SK-N-SH (cell line): ENCODE results near the gene HHIPL1. TPM values are rescaled to one million over a fixed set of nuclear protein-coding genes. Genes with fewer than 3 reads are reported as not detected.

Experiments
- CTCF ChIA-PET: fragments of 300-600, 350-600 bp; formaldehyde crosslinking; extraction: SDS; loops from one replicate; lab custom pipeline; 2021; lab: Yijun Ruan, JAX
- POLR2A ChIA-PET: fragments of 350-600 bp; sonication (Branson Sonifier 250); formaldehyde crosslinking; extraction: SDS; loops from one replicate; lab custom pipeline; 2020; ENCODE audit warnings: antibody characterized with exemption, inconsistent platforms; lab: Yijun Ruan, JAX
- DNase-seq: peaks from one replicate; pipeline ENCODE4 v3.0.0; 2012
- H2AFZ ChIP-seq: fragments of 200-600 bp; sonication (generic); 2 replicates; pipeline ENCODE4 v1.8.1; 2016; ENCODE audit warnings: antibody characterized with exemption, mild to moderate bottlenecking, low read depth
- H3F3A ChIP-seq: fragments of 200-600 bp; sonication (generic); replicated peaks from 2 replicates; pipeline ENCODE3; 2016; ENCODE audit warnings: antibody characterized with exemption, mild to moderate bottlenecking; ENCODE audit not compliant: insufficient read depth
- H3K27ac ChIP-seq, 2 experiments: fragments of 200-500 bp in 1 of 2; fragments of 200-600 bp in 1 of 2; sonication (Bioruptor generic) in 1 of 2; sonication (generic), shearing (Covaris generic) in 1 of 2; 2 replicates each; pipeline versions ENCODE4 v1.5.1 to v1.6.1; 2014 to 2016; ENCODE audit warnings: low read depth in 2 of 2, inconsistent platforms in 1 of 2, low read length in 1 of 2, mild to moderate bottlenecking in 1 of 2, mixed read lengths in 1 of 2
- H3K27me3 ChIP-seq: fragments of 200-600 bp; sonication (generic), shearing (Covaris generic); 2 replicates; pipeline ENCODE4 v1.6.1; 2016; ENCODE audit warnings: mixed run types; ENCODE audit not compliant: insufficient read depth
- H3K36me3 ChIP-seq, 2 experiments: fragments of 200-500 bp in 1 of 2; fragments of 200-600 bp in 1 of 2; sonication (Bioruptor generic) in 1 of 2; sonication (generic) in 1 of 2; replicated peaks in 1 of 2; 2 replicates each; pipeline versions ENCODE3 to v1.5.1; 2014 to 2016; ENCODE audit warnings: low read length in 1 of 2, mild to moderate bottlenecking in 1 of 2; ENCODE audit not compliant: insufficient read depth in 2 of 2, control insufficient read depth in 1 of 2
- H3K4me1 ChIP-seq, 2 experiments: fragments of 200-500 bp in 1 of 2; fragments of 200-600 bp in 1 of 2; sonication (Bioruptor generic) in 1 of 2; sonication (generic), shearing (Covaris generic) in 1 of 2; 2 replicates each; pipeline versions ENCODE4 v1.5.1 to v1.6.1; 2014 to 2016; ENCODE audit warnings: low read depth in 1 of 2, low read length in 1 of 2, mixed run types in 1 of 2; ENCODE audit not compliant: insufficient read depth in 2 of 2, control insufficient read depth in 1 of 2
- H3K4me2 ChIP-seq: fragments of 200-600 bp; sonication (generic), shearing (Covaris generic); 2 replicates; pipeline ENCODE4 v1.6.1; 2017; ENCODE audit warnings: mixed run types
- H3K4me3 ChIP-seq, 2 experiments: fragments of 200-500 bp in 1 of 2; fragments of 200-600 bp in 1 of 2; sonication (Bioruptor generic) in 1 of 2; sonication (generic), shearing (Covaris generic) in 1 of 2; 2 replicates each; pipeline versions ENCODE4 v1.5.1 to v1.8.1; 2014 to 2016; ENCODE audit warnings: low read depth in 2 of 2, inconsistent platforms in 1 of 2, low read length in 1 of 2, mild to moderate bottlenecking in 1 of 2, mixed read lengths in 1 of 2, moderate library complexity in 1 of 2
- H3K79me2 ChIP-seq: fragments of 200-600 bp; sonication (generic); 2 replicates; pipeline ENCODE4 v1.8.1; 2017; ENCODE audit warnings: mild to moderate bottlenecking; ENCODE audit not compliant: insufficient read depth
- H3K9ac ChIP-seq: fragments of 200-600 bp; sonication (generic); 2 replicates; pipeline ENCODE4 v1.6.1; 2017; ENCODE audit warnings: mixed run types
- H3K9me2 ChIP-seq: fragments of 200-600 bp; sonication (generic); 2 replicates; pipeline ENCODE4 v1.6.1; 2017; ENCODE audit warnings: mixed run types
- H3K9me3 ChIP-seq: fragments of 200-600 bp; sonication (generic); 2 replicates; pipeline ENCODE4 v1.6.1; 2017; ENCODE audit warnings: mixed run types, mild to moderate bottlenecking, moderate library complexity
- H4K20me1 ChIP-seq: fragments of 200-600 bp; sonication (generic); 2 replicates; pipeline ENCODE4 v1.6.1; 2017; ENCODE audit warnings: mild to moderate bottlenecking, mixed run types; ENCODE audit not compliant: insufficient read depth
- ELF1 ChIP-seq: IDR thresholded peaks from 2 replicates; pipeline ENCODE4 v1.4.0; 2012
- EP300 ChIP-seq, 2 experiments: IDR thresholded peaks; 2 replicates each; pipeline versions ENCODE4 v1.4.0 to v1.6.1; 2012; ENCODE audit warnings: borderline replicate concordance in 1 of 2, low read depth in 1 of 2, low read length in 1 of 2
- EZH2phosphoT487 ChIP-seq: fragments of 200-600 bp; sonication (generic); IDR thresholded peaks from 2 replicates; pipeline ENCODE4 v1.6.1; 2017; ENCODE audit warnings: low read depth, mixed run types, mild to moderate bottlenecking, antibody characterized with exemption, moderate library complexity, borderline replicate concordance
- GATA2 ChIP-seq: sonication (generic); formaldehyde crosslinking; IDR thresholded peaks from 2 replicates; pipeline ENCODE4 v1.5.0; 2020; ENCODE audit warnings: mild to moderate bottlenecking, missing genetic modification reagents
- JUND ChIP-seq: IDR thresholded peaks from 2 replicates; pipeline ENCODE4 v1.4.0; 2012
- NRF1 ChIP-seq: IDR thresholded peaks from 2 replicates; pipeline ENCODE4 v1.6.1; 2012; ENCODE audit warnings: low read depth, mild to moderate bottlenecking, low read length
- POLR2AphosphoS5 ChIP-seq: IDR thresholded peaks from 2 replicates; pipeline ENCODE4 v1.6.1; 2012; ENCODE audit warnings: low read depth, low read length
- RAD21 ChIP-seq: IDR thresholded peaks from 2 replicates; pipeline ENCODE4 v1.6.1; 2012; ENCODE audit warnings: mild to moderate bottlenecking, low read length
- RCOR1 ChIP-seq: fragments of 150-350 bp; IDR thresholded peaks from 2 replicates; pipeline ENCODE4 v1.6.1; 2017; ENCODE audit warnings: antibody characterized with exemption, low read length
- REST ChIP-seq: IDR thresholded peaks from 2 replicates; pipeline ENCODE4 v1.6.1; 2012; ENCODE audit warnings: mild to moderate bottlenecking, low read depth, low read length, moderate library complexity
- RXRA ChIP-seq: IDR thresholded peaks from 2 replicates; pipeline ENCODE4 v1.4.0; 2012; ENCODE audit warnings: low read depth, mild to moderate bottlenecking, borderline replicate concordance
- SMC3 ChIP-seq: IDR thresholded peaks from 2 replicates; pipeline ENCODE4 v1.6.1; 2012; ENCODE audit warnings: low read depth, low read length, improper control_type of control experiment
- TAF1 ChIP-seq: IDR thresholded peaks from 2 replicates; pipeline ENCODE4 v1.6.1; 2012; ENCODE audit warnings: low read depth, mild to moderate bottlenecking, low read length, moderate library complexity, borderline replicate concordance
- TEAD4 ChIP-seq: IDR thresholded peaks from 2 replicates; pipeline ENCODE4 v1.4.0; 2012; ENCODE audit warnings: mild to moderate bottlenecking, borderline replicate concordance; ENCODE audit not compliant: insufficient read depth
- USF1 ChIP-seq: IDR thresholded peaks from 2 replicates; pipeline ENCODE4 v1.4.0; 2012; ENCODE audit warnings: low read depth, borderline replicate concordance
- USF2 ChIP-seq: fragments of 150-350 bp; IDR thresholded peaks from 2 replicates; pipeline ENCODE4 v1.6.1; 2017; ENCODE audit warnings: antibody characterized with exemption, low read length, low read depth, borderline replicate concordance
- ZBTB33 ChIP-seq: IDR thresholded peaks from 2 replicates; pipeline ENCODE4 v1.4.0; 2012; ENCODE audit warnings: low read depth, borderline replicate concordance
- WGBS: methylation state at CpG from one replicate; pipeline ENCODE4 v1.1.6; 2017; ENCODE audit warnings: low lambda C conversion rate; 5-methylcytosine and 5-hydroxymethylcytosine counted together
- polyA plus RNA-seq, 3 experiments: library from polyadenylated mRNA; depleted of rRNA; stranded (reverse); fragments of >200 nt; gene quantifications; 2 replicates each; pipeline ENCODE4 v1.2.3, GENCODE V29; 2012

The HHIPL1 gene
- polyA plus RNA-seq, 1 of the 3 experiments (the other 2 are of a cell fraction): 0.02 TPM

- H3K4me1 ChIP-seq: no peaks in the 10 kb centered on the region
- no peak overlapping the region for H3K27ac ChIP-seq
- WGBS: 69% methylated on average over 10 of the region's 10 CpGs
- no peak for DNase-seq
- no peak overlapping the region for H2AFZ ChIP-seq
- H3K79me2 ChIP-seq: no peaks in the 10 kb centered on the region
- CTCF ChIA-PET: interaction anchor here (0.7 to 2.5 kb wide), 5 partner anchors 9 to 77 kb away, joined by 3 to 12 read pairs (median 3); partner anchors contain the start of gene EML1
- H3K9me2 ChIP-seq: no peaks in the 10 kb centered on the region
- H3K4me2 ChIP-seq: no peak overlapping the region
- no peaks in the 10 kb centered on the region for H3K9me3 ChIP-seq
- H3K4me3 ChIP-seq: no peak overlapping the region
- H3K27me3 ChIP-seq: no peaks in the 10 kb centered on the region
- H4K20me1 ChIP-seq: no peaks in the 10 kb centered on the region
- no peaks in the 10 kb centered on the region for H3K36me3 ChIP-seq
- TF ChIP-seq USF2 (no peak), RCOR1 (no peak), ELF1 (no peak)
- no peak overlapping the region for H3K9ac ChIP-seq
- no peaks in the 10 kb centered on the region for H3F3A ChIP-seq
- POLR2A ChIA-PET: no interaction called here
These were observed 71.3 kb downstream of the HHIPL1 start for GRCh38 chr14:99716091-99716849.

- H3K9me2 ChIP-seq: no peaks in the 10 kb centered on the region
- H3K9me3 ChIP-seq: no peaks in the 10 kb centered on the region
- ChIA-PET CTCF (interaction anchor here (1.1 to 2.5 kb wide), 4 partner anchors 8 to 34 kb away, joined by 3 to 13 read pairs (median 4); no protein-coding TSS in a partner anchor), POLR2A (no interaction called here)
- no peak overlapping the region for H2AFZ ChIP-seq
- H3K27me3 ChIP-seq: no peaks in the 10 kb centered on the region
- no peak for DNase-seq
- no peak overlapping the region for H3K9ac ChIP-seq
- no peaks in the 10 kb centered on the region for H3F3A ChIP-seq
- H3K4me3 ChIP-seq: no peak overlapping the region
- no peak overlapping the region for H3K27ac ChIP-seq
- no peak overlapping the region for H3K4me2 ChIP-seq
- no peaks in the 10 kb centered on the region for H3K79me2 ChIP-seq
- no peaks in the 10 kb centered on the region for H3K36me3 ChIP-seq
- H4K20me1 ChIP-seq: no peaks in the 10 kb centered on the region
- 73% methylated on average over 9 of the region's 14 CpGs for WGBS
- no peaks in the 10 kb centered on the region for H3K4me1 ChIP-seq
- TF ChIP-seq NRF1 (no peak), TEAD4 (no peak), GATA2 (CRISPR knock-in tag) (no peak), USF1 (no peak), REST (no peak), JUND (no peak), EP300 (IDR thresholded peaks at IDR 0.05; ENCODE audit: borderline replicate concordance in 1 of 2, low read depth in 1 of 2, low read length in 1 of 2) (no peak), ZBTB33 (no peak), EZH2phosphoT487 (no peak), SMC3 (no peak), RCOR1 (no peak), RAD21 (no peak), TAF1 (no peak), RXRA (no peak), POLR2AphosphoS5 (no peak)
These were observed 72.1 kb downstream of the HHIPL1 start for GRCh38 chr14:99716850-99717681.
